SU-DHL-6 (cell line): ENCODE measurements around the gene ZNF462.

Source experiments
- H2AFZ ChIP-seq: fragments of 200-600 bp; sonication (generic); 2 replicates; pipeline ENCODE4 v1.6.1; 2014; ENCODE audit warnings: low read depth, mild to moderate bottlenecking, moderate library complexity, mixed read lengths, antibody characterized with exemption, low read length; ENCODE audit not compliant: severe bottlenecking
- H3F3A ChIP-seq: fragments of 200-600 bp; shearing (Covaris generic); 2 replicates; pipeline ENCODE4 v1.6.0; 2016; ENCODE audit warnings: antibody characterized with exemption, mild to moderate bottlenecking; ENCODE audit not compliant: insufficient read depth
- H3K27ac ChIP-seq: fragments of 200-600 bp; sonication (generic); 2 replicates; pipeline ENCODE4 v1.5.1; 2016; ENCODE audit warnings: low read depth, mild to moderate bottlenecking, low read length, moderate library complexity, mixed read lengths
- H3K27me3 ChIP-seq: fragments of 200-600 bp; sonication (generic), shearing (Covaris generic); 2 replicates; pipeline ENCODE4 v1.6.0; 2014; ENCODE audit warnings: mild to moderate bottlenecking, low read length
- H3K36me3 ChIP-seq: fragments of 200-600 bp; sonication (generic); 2 replicates; pipeline ENCODE4 v1.6.1; 2014; ENCODE audit warnings: mild to moderate bottlenecking, low read length, mixed read lengths
- H3K4me2 ChIP-seq: fragments of 300-600, 200-600 bp; shearing (Covaris generic), sonication (generic); 2 replicates; pipeline ENCODE4 v1.6.0; 2014; ENCODE audit warnings: low read length, low read depth, mild to moderate bottlenecking; ENCODE audit not compliant: poor library complexity, severe bottlenecking
- H3K4me3 ChIP-seq: fragments of 200-600 bp; sonication (generic); 2 replicates; pipeline ENCODE4 v1.5.1; 2014; ENCODE audit warnings: antibody characterized with exemption, low read length, mild to moderate bottlenecking, mixed read lengths; ENCODE audit not compliant: insufficient read depth, poor library complexity, severe bottlenecking
- H3K79me2 ChIP-seq: fragments of 200-600 bp; sonication (generic); 2 replicates; pipeline ENCODE4 v1.6.1; 2014; ENCODE audit warnings: mild to moderate bottlenecking, low read length, moderate library complexity; ENCODE audit not compliant: insufficient read depth
- H3K9ac ChIP-seq: fragments of 200-600 bp; sonication (generic); 2 replicates; pipeline ENCODE4 v1.7.0; 2014; ENCODE audit warnings: mild to moderate bottlenecking, low read length
- H3K9me2 ChIP-seq: fragments of 200-600 bp; sonication (generic); replicated peaks from 2 replicates; pipeline ENCODE4 v1.6.1; 2014; ENCODE audit warnings: low read length; ENCODE audit not compliant: insufficient read depth
- H3K9me3 ChIP-seq: fragments of 200-600 bp; sonication (generic); 2 replicates; pipeline ENCODE4 v1.6.1; 2014; ENCODE audit warnings: low read length, mixed read lengths; ENCODE audit not compliant: insufficient read depth
- H4K20me1 ChIP-seq: fragments of 200-600 bp; sonication (generic); 2 replicates; pipeline ENCODE4 v1.6.1; 2014; ENCODE audit warnings: low read depth, mild to moderate bottlenecking, antibody characterized with exemption, low read length, moderate library complexity, mixed read lengths
- CTCF ChIP-seq: fragments of 200-600 bp; sonication (generic); IDR thresholded peaks from one replicate; pipeline ENCODE4 v1.5.1; 2017; ENCODE audit warnings: antibody characterized with exemption, mild to moderate bottlenecking, low read length, moderate library complexity; ENCODE audit not compliant: insufficient read depth, poor library complexity, severe bottlenecking
- EZH2phosphoT487 ChIP-seq: fragments of 200-600 bp; sonication (generic), shearing (Covaris generic); conservative IDR thresholded peaks from 2 replicates; pipeline ENCODE4 v1.6.1; 2018; ENCODE audit warnings: mild to moderate bottlenecking, antibody characterized with exemption, low read length, moderate library complexity, mixed read lengths

ZNF462 gene

GRCh38 chr9:106893088-106893487 lies 30.1 kb downstream of the ZNF462 start:
- no peaks in the 10 kb centered on the region for H3K9me3 ChIP-seq
- H3K9me2 ChIP-seq = no peaks in the 10 kb centered on the region
- H2AFZ ChIP-seq = no peak overlapping the region
- H4K20me1 ChIP-seq = no peaks in the 10 kb centered on the region
- H3K27ac ChIP-seq = no peak overlapping the region
- TF ChIP-seq CTCF (no peak), EZH2phosphoT487 (no peak)
- no peak overlapping the region for H3K4me3 ChIP-seq
- H3K79me2 ChIP-seq = no peaks in the 10 kb centered on the region
- H3K27me3 ChIP-seq = no peaks in the 10 kb centered on the region
- H3K9ac ChIP-seq = no peak overlapping the region
- no peaks in the 10 kb centered on the region for H3F3A ChIP-seq
- no peak overlapping the region for H3K4me2 ChIP-seq
- H3K36me3 ChIP-seq = no peaks in the 10 kb centered on the region

GRCh38 chr9:106896695-106897094 lies 33.7 kb downstream of the ZNF462 start:
- H3F3A ChIP-seq = no peaks in the 10 kb centered on the region
- H4K20me1 ChIP-seq = no peaks in the 10 kb centered on the region
- no peak overlapping the region for H2AFZ ChIP-seq
- no peak overlapping the region for H3K4me2 ChIP-seq
- H3K9me3 ChIP-seq = no peaks in the 10 kb centered on the region
- H3K9ac ChIP-seq = no peak overlapping the region
- TF ChIP-seq CTCF = no peak
- no peak for TF ChIP-seq EZH2phosphoT487
- no peaks in the 10 kb centered on the region for H3K36me3 ChIP-seq
- no peaks in the 10 kb centered on the region for H3K27me3 ChIP-seq
- H3K79me2 ChIP-seq = no peaks in the 10 kb centered on the region
- no peak overlapping the region for H3K4me3 ChIP-seq
- H3K9me2 ChIP-seq = no peaks in the 10 kb centered on the region
- H3K27ac ChIP-seq = no peak overlapping the region

- Histone ChIP-seq H3K79me2 (no peaks in the 10 kb centered on the region), H3K9me2 (no peaks in the 10 kb centered on the region)
Observed at GRCh38 chr9:106897236-106897635, 34.3 kb downstream of the ZNF462 start.

More at GRCh38 chr9:106897236-106897635, 34.3 kb downstream of the ZNF462 start:
- Histone ChIP-seq H3F3A (no peaks in the 10 kb centered on the region), H3K9ac (no peak overlapping the region), H2AFZ (no peak overlapping the region), H3K4me3 (no peak overlapping the region), H3K9me3 (no peaks in the 10 kb centered on the region), H3K36me3 (no peaks in the 10 kb centered on the region), H3K27me3 (no peaks in the 10 kb centered on the region), H3K27ac (no peak overlapping the region), H3K4me2 (no peak overlapping the region), H4K20me1 (no peaks in the 10 kb centered on the region)
- TF ChIP-seq CTCF (no peak), EZH2phosphoT487 (no peak)
